ENCODE results near the gene RCHY1.
A peak's percentile ranks its signal among the peaks of the same experiment; 100 is the strongest.
"Not testable (repeated sequence)": the region's sequence is repeated elsewhere in the genome, so short reads cannot be mapped to it uniquely, and the experiment has no call there.

RCHY1 gene

GRCh38 chr4:75552452-75552851 is 38.2 kb upstream of the RCHY1 start:
- Histone ChIP-seq H3K4me3 (ENCODE audit: severe bottlenecking) (no peak overlapping the region), H3K27me3 (ENCODE audit: insufficient read depth, poor library complexity, severe bottlenecking) (no peaks in the 10 kb centered on the region), H3K27ac (ENCODE audit: poor library complexity, severe bottlenecking) (no peak overlapping the region), H3K36me3 (ENCODE audit: low read depth) (no peaks in the 10 kb centered on the region), H3K9me3 (ENCODE audit: severe bottlenecking) (no peaks in the 10 kb centered on the region), H3K4me1 (ENCODE audit: insufficient read depth, poor library complexity, severe bottlenecking) (peaks cover 9% of the 10 kb centered on the region)
- ATAC-seq (ENCODE audit: low read depth): no peak
- no peak for TF ChIP-seq CTCF (IDR thresholded peaks at IDR 0.05; ENCODE audit: poor library complexity, severe bottlenecking)
- no peak for DNase-seq (ENCODE audit: low spot score)

- Histone ChIP-seq H3K4me1 (ENCODE audit: insufficient read depth, poor library complexity, severe bottlenecking) (peaks cover 3% of the 10 kb centered on the region), H3K36me3 (ENCODE audit: low read depth) (no peaks in the 10 kb centered on the region), H3K27ac (ENCODE audit: poor library complexity, severe bottlenecking) (no peak overlapping the region), H3K4me3 (ENCODE audit: severe bottlenecking) (no peak overlapping the region), H3K9me3 (ENCODE audit: severe bottlenecking) (no peaks in the 10 kb centered on the region), H3K27me3 (ENCODE audit: insufficient read depth, poor library complexity, severe bottlenecking) (no peaks in the 10 kb centered on the region)
- ATAC-seq (ENCODE audit: low read depth): peak; percentile 54; the same call in 2 of the 3 replicates
- DNase-seq (ENCODE audit: low spot score): no peak
- no peak for TF ChIP-seq CTCF (IDR thresholded peaks at IDR 0.05; ENCODE audit: poor library complexity, severe bottlenecking)
These were observed 34.8 kb upstream of the RCHY1 start for GRCh38 chr4:75549019-75549418.

- no peaks in the 10 kb centered on the region for H3K36me3 ChIP-seq (ENCODE audit: low read depth)
- no peaks in the 10 kb centered on the region for H3K27me3 ChIP-seq (ENCODE audit: insufficient read depth, poor library complexity, severe bottlenecking)
- no peak overlapping the region for H3K4me3 ChIP-seq (ENCODE audit: severe bottlenecking)
- H3K9me3 ChIP-seq (ENCODE audit: severe bottlenecking): no peaks in the 10 kb centered on the region
- TF ChIP-seq CTCF (IDR thresholded peaks at IDR 0.05; ENCODE audit: poor library complexity, severe bottlenecking): no peak
- no peak overlapping the region for H3K27ac ChIP-seq (ENCODE audit: poor library complexity, severe bottlenecking)
- peaks cover 3% of the 10 kb centered on the region for H3K4me1 ChIP-seq (ENCODE audit: insufficient read depth, poor library complexity, severe bottlenecking)
- no peak for DNase-seq (ENCODE audit: low spot score)
- ATAC-seq (ENCODE audit: low read depth): no peak
These were observed 33.6 kb upstream of the RCHY1 start for GRCh38 chr4:75547647-75548387.

GRCh38 chr4:75545526-75545925 is 31.3 kb upstream of the RCHY1 start:
- Histone ChIP-seq H3K27ac (ENCODE audit: poor library complexity, severe bottlenecking) (no peak overlapping the region), H3K4me1 (ENCODE audit: insufficient read depth, poor library complexity, severe bottlenecking) (peaks cover 7% of the 10 kb centered on the region), H3K4me3 (ENCODE audit: severe bottlenecking) (no peak overlapping the region), H3K27me3 (ENCODE audit: insufficient read depth, poor library complexity, severe bottlenecking) (no peaks in the 10 kb centered on the region), H3K9me3 (ENCODE audit: severe bottlenecking) (no peaks in the 10 kb centered on the region), H3K36me3 (ENCODE audit: low read depth) (no peaks in the 10 kb centered on the region)
- DNase-seq (ENCODE audit: low spot score) (no peak), ATAC-seq (ENCODE audit: low read depth) (no peak)
- TF ChIP-seq CTCF (IDR thresholded peaks at IDR 0.05; ENCODE audit: poor library complexity, severe bottlenecking): no peak

GRCh38 chr4:75544870-75545269 is 30.7 kb upstream of the RCHY1 start:
- H3K27me3 ChIP-seq (ENCODE audit: insufficient read depth, poor library complexity, severe bottlenecking): no peaks in the 10 kb centered on the region
- no peak overlapping the region for H3K4me3 ChIP-seq (ENCODE audit: severe bottlenecking)
- no peak for TF ChIP-seq CTCF (IDR thresholded peaks at IDR 0.05; ENCODE audit: poor library complexity, severe bottlenecking)
- peaks cover 7% of the 10 kb centered on the region for H3K4me1 ChIP-seq (ENCODE audit: insufficient read depth, poor library complexity, severe bottlenecking)
- no peaks in the 10 kb centered on the region for H3K9me3 ChIP-seq (ENCODE audit: severe bottlenecking)
- no peak for DNase-seq (ENCODE audit: low spot score)
- H3K36me3 ChIP-seq (ENCODE audit: low read depth): no peaks in the 10 kb centered on the region
- H3K27ac ChIP-seq (ENCODE audit: poor library complexity, severe bottlenecking): peak overlapping the region; percentile 67
- no peak for ATAC-seq (ENCODE audit: low read depth)

GRCh38 chr4:75544220-75544619 is 30.0 kb upstream of the RCHY1 start:
- peak overlapping the region; percentile 67 for H3K27ac ChIP-seq (ENCODE audit: poor library complexity, severe bottlenecking)
- not testable (repeated sequence) for DNase-seq (ENCODE audit: low spot score); ATAC-seq (ENCODE audit: low read depth); H3K4me1 ChIP-seq (ENCODE audit: insufficient read depth, poor library complexity, severe bottlenecking); H3K27me3 ChIP-seq (ENCODE audit: insufficient read depth, poor library complexity, severe bottlenecking); H3K36me3 ChIP-seq (ENCODE audit: low read depth); H3K4me3 ChIP-seq (ENCODE audit: severe bottlenecking); H3K9me3 ChIP-seq (ENCODE audit: severe bottlenecking)
